ENCODE measurements around the gene MACROD2. TPM values are rescaled to one million over a fixed set of nuclear protein-coding genes. Genes with fewer than 3 reads are reported as not detected.
"Not testable (repeated sequence)": the region's sequence is repeated elsewhere in the genome, so short reads cannot be mapped to it uniquely, and the experiment has no call there.

The MACROD2 gene
- total RNA-seq, 1 donor from 2014 or later: 17.1 TPM

GRCh38 chr20:14902432-14903089 lies 907.2 kb downstream of the MACROD2 start:
- no peak for DNase-seq (ENCODE audit: low spot score)

GRCh38 chr20:14906908-14907434 lies 911.7 kb downstream of the MACROD2 start:
- DNase-seq (ENCODE audit: low spot score): no peak

DNA sequence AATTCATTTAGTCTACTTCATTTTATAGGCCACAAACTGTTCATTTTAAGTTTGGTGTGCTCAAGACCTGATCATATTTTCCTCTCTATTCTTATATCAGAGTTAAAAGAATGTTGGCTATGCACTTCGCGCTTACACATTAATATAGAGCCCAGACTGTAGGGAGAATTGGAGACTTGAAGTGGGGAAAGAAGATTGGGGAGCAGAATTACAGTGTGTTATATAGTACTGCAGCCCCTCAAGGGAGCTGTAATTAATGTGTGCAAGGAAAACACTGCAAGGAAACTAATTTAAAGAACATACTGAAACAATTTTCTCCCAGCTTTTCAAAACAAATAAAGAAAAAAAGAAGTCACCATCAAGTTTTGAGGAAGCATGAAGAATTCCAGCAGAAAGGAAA lies 914.8 kb downstream of the MACROD2 start:
- no peak for DNase-seq (ENCODE audit: low spot score)

- no peak for DNase-seq (ENCODE audit: low spot score)
These were observed 918.7 kb downstream of the MACROD2 start for GRCh38 chr20:14913896-14914620.

DNA sequence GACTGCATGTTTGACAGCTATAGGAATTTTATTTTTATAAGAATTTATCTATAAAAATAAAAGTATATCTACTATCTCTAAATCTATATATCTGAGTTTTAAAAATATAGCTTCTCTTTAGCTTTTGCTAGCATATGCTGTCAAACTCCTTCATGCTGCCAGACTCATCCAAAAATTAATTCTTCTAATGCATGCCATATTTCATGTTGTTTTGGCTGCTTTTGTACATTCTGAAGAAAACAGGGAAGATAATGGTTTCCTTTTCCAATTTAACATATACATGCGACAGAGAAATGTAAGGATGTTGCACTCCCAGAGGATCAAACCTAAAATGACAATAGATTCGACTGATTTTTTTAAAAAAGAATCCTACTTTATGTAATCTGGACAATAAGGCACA lies 919.3 kb downstream of the MACROD2 start:
- DNase-seq (ENCODE audit: low spot score): no peak

DNA sequence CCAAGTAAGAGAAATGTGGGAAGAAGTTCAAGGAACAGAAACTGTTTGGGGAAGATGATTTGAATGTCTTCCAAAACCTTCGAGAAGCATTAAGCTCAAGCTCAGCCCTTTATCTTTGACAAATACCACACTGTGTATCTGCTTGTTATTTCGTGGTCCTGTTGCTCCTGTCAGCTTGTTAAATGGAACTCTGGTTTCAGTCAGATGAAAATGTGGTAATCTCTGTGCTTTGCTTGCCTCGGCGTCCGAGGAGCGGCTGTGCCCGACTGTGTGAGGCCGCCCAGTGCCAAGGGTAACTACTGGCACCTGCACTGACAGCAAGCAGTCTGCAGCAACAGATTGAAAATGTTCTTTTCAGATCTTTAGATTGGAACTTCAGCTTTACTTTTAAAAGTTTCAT lies 920.0 kb downstream of the MACROD2 start:
- no peak for DNase-seq (ENCODE audit: low spot score)

GRCh38 chr20:14916360-14916920 lies 921.1 kb downstream of the MACROD2 start:
- DNase-seq (ENCODE audit: low spot score): no peak

DNA sequence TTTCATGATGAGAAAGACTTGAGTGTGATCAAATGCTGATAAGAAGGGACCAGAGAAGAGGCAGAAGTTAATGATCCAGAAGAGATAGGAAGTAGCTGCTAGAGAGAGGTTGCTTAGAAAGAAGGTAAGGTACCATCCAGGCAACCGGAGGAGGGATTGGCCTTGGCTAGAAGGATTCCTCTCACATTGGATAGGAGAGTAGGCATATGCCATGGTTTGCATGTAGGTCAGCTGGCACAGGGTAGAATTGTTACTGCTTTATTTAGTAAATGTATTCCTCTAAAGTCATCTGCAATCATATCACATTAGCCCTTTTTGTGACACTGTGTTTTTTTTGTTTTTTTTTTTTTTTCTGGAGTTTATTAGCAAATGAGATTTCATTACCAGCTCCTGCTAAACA lies 923.0 kb downstream of the MACROD2 start:
- no peak for DNase-seq (ENCODE audit: low spot score)

DNA sequence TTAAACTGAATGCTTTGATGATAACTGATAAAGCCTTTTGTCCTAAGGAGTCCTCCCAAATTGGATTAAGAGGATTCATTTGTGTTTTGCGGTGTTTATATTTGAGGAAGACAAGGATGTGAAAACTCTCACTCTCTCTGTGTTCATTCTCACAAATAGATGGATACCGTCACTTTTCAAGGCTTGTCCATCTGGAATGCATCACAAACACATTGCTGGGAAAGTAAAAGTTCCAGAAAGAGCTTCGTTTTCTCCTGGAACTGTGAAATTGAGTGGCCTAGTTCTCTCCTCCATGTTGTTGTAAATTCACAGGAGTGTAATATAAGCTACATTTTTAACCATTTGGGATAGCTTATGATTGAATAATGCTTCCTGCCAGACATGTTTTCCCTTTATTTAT lies 923.7 kb downstream of the MACROD2 start:
- no peak for DNase-seq (ENCODE audit: low spot score)

DNA sequence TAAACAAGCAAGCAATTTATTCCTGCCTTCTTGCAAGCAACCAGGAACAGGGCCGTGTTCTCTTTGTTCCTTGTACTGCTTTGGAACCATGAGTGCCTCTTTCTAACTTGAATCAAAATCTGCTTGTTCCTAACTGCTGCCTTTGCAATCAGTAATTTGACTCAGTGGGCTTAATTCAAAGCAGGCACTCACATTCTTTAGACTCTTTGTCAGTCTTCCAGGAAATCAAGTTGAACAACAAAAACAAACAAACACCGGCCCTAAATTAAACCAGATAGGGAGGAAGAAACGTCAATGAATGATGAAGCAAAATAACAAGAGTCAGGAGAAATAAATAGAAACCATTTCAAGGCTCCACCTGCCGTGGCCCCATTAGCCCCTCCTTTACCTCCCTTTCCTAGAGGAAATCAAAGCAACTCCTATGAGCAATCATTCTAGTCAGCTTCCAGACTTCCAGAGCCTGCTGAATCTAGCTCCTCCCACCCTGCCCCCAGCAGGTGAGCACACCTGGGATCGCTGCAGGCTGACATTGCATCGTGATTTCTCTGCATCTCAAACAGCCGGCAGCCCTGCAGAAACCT lies 924.3 kb downstream of the MACROD2 start:
- peak; percentile 45 for DNase-seq (ENCODE audit: low spot score)

- no peak for DNase-seq (ENCODE audit: low spot score)
These were observed 926.2 kb downstream of the MACROD2 start for GRCh38 chr20:14921513-14921912.

DNA sequence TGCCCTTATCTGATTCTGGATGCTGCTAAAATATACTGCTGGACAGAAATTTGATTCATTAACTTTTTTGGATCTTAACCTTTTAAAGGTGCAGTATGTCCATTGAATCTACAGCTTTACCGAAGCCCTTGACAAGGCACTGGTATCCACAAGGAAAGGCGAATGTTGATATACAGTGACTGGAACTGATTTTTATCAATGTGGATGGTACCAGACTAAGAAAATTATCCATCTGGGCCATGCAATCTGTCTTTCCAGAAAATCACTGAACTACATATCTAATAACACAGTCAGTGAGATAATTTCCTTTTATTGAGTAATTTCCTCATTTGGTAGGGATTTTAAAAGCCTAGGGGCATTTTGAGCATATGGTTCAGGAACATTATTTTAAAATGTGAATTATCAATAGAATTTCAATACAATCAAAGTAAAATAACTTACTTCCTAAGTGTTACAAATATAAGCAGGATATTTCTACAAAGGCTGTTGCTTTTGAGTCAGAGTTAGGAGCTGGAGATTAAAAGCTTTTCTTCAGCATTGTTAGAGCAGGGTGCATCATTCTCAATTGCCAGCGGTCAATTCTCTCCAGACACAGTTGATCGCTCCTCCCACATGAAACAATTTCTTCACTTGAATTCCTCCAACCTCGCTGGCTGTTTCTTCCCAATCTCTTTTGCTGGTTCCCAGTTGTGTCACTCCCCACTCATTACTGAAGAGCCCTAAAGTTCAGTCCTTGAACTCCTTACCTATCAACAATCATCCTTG lies 927.4 kb downstream of the MACROD2 start:
- DNase-seq (ENCODE audit: low spot score): no peak

DNA sequence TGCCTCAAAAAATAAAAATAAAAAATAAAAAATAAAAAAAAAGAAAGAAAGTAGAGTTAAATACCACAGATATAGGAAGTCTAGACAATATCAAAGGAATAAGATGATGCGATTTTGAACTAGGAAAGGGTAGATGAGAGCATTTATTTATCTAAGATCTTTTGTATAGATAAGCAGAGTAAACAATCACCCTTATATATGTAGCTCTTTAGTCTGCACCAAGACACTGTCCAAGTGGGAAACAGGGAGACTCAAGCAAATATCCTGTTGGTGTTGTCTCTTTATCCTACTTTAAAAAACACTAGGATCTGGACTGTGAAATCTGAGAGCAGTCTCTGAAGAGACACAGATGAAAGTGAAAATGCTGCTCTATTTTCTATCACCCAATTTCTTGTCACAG lies 929.1 kb downstream of the MACROD2 start:
- no peak for DNase-seq (ENCODE audit: low spot score)

GRCh38 chr20:14925300-14925699 lies 930.0 kb downstream of the MACROD2 start:
- no peak for DNase-seq (ENCODE audit: low spot score)

GRCh38 chr20:14926436-14926835 lies 931.1 kb downstream of the MACROD2 start:
- not testable (repeated sequence) for DNase-seq (ENCODE audit: low spot score)

- no peak for DNase-seq (ENCODE audit: low spot score)
These were observed 932.8 kb downstream of the MACROD2 start for GRCh38 chr20:14928083-14928482.

GRCh38 chr20:14929388-14929787 lies 934.1 kb downstream of the MACROD2 start:
- no peak for DNase-seq (ENCODE audit: low spot score)

GRCh38 chr20:14932040-14932439 lies 936.7 kb downstream of the MACROD2 start:
- no peak for DNase-seq (ENCODE audit: low spot score)

DNA sequence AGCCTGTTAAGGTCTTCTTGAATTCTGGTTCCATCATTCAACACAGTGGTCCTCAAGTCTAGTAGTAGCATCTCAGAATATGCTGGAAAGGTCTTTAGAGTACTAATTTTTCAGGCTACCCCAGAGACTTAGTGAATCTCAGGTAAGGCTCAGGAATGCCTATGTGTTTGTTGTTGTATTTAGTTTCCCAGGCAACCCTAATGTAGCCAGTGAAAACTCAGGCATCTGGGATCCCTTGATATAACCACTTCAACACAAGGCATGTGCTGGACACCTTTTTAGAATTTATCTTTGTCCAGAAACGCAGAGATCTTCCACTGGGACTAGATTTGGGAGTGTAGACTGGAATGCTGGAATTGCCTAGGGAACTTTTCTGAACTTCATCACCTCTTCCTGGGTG lies 940.0 kb downstream of the MACROD2 start:
- DNase-seq (ENCODE audit: low spot score): no peak

GRCh38 chr20:14937021-14937420 lies 941.7 kb downstream of the MACROD2 start:
- DNase-seq (ENCODE audit: low spot score): no peak

DNA sequence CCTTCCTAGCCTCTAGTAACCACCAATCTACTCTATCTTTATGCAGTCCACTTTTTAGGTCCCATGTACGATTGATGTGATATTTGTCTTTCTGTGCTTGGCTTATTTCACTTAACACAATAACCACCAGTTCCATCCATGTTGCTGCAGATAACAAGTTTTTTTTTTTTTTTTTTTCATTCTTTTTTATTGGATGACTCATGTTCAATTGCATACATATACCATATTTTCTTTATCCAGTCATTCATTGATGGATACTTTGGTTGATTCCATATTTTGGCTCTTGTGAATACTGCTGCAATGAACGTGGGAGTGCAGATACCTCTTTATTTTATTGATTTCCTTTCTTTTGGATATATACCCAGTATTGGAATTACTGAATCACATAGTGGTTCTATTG lies 942.5 kb downstream of the MACROD2 start:
- DNase-seq (ENCODE audit: low spot score): no peak

DNA sequence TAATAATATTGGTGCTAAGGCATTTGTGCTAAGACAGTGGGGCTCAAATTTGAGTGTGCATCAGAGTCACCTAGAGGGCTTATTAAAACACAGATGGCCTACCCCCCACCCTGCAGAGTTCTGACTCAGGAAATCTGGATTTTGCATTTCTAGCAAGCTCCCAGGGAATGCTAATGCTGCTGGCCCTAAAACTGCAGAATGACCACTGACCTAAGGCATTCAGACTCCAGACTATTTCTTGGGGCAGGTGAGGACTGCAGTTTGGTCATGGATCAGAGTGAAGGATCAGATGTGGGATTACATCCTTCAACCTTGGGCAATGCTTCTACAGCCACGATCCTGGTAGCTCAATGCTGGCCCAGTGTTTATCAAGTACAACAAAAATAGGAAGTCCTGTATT lies 952.2 kb downstream of the MACROD2 start:
- DNase-seq (ENCODE audit: low spot score): no peak
